ENCODE data around the gene GNG2.

Gene GNG2

DNA sequence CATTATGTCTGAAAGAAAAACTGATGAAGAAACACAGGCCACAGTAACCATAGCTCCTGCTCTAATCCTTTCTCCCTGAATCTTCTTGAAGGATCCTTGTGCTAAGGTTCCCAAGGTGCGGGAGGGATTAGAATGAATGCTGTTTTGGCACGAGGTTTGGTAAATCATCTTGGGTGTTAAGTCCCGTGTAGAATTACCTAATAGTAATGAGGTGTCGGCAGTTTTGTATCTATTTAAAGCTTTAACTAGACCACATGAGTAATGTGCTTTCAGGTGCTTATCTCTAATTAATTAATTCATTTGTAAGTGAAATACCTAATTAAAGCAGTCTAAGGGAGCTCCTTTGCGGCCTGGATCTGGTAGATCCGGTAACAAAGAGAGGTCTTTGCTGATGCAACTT lies 53.9 kb downstream of the GNG2 start:
- no peak for TF ChIP-seq JUND (IDR thresholded peaks at IDR 0.05; ENCODE audit: low read depth)

GRCh38 chr14:51917193-51917592 lies 56.8 kb downstream of the GNG2 start:
- DNase-seq (ENCODE audit: low read depth in 1 of 2, low spot score in 1 of 2) = no peak
- in situ Hi-C loops (cut with HindIII; ENCODE audit: low pct_unique_long_range_greater_than_20kb, low sequenced_read_pairs) = no loop called here
- no peak for TF ChIP-seq JUND (IDR thresholded peaks at IDR 0.05; ENCODE audit: low read depth)

More for the DNA sequence above, 53.9 kb downstream of the GNG2 start:
- in situ Hi-C loops (cut with HindIII; ENCODE audit: low pct_unique_long_range_greater_than_20kb, low sequenced_read_pairs) = no loop called here
- DNase-seq (ENCODE audit: low read depth in 1 of 2, low spot score in 1 of 2) = no peak

DNA sequence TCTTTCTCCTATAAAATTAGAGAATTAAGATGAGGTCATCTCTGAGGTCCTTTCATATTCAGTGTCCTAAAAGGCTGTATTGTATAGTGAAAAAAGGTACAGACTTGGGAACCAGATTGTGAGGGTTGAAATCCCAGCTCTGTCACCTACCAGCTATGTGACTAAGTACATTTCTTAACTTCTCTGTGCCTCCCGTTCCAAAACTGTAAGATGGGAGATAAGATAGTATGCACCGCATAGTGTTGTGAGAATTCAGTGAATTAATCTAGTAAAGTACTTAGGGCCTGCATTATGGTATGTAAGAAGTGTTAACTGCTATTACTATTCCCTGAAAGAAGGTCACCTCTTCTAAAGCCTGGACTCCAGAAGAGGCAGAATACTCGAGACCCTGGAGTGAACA lies 60.6 kb downstream of the GNG2 start:
- no peak for TF ChIP-seq JUND (IDR thresholded peaks at IDR 0.05; ENCODE audit: low read depth)
- in situ Hi-C loops (cut with HindIII; ENCODE audit: low pct_unique_long_range_greater_than_20kb, low sequenced_read_pairs) = no loop called here
- DNase-seq (ENCODE audit: low read depth in 1 of 2, low spot score in 1 of 2) = no peak

- in situ Hi-C loops (cut with HindIII; ENCODE audit: low pct_unique_long_range_greater_than_20kb, low sequenced_read_pairs) = no loop called here
- no peak for TF ChIP-seq JUND (IDR thresholded peaks at IDR 0.05; ENCODE audit: low read depth)
- no peak for DNase-seq (ENCODE audit: low read depth in 1 of 2, low spot score in 1 of 2)
Measured at GRCh38 chr14:51922624-51923023, 62.2 kb downstream of the GNG2 start.

DNA sequence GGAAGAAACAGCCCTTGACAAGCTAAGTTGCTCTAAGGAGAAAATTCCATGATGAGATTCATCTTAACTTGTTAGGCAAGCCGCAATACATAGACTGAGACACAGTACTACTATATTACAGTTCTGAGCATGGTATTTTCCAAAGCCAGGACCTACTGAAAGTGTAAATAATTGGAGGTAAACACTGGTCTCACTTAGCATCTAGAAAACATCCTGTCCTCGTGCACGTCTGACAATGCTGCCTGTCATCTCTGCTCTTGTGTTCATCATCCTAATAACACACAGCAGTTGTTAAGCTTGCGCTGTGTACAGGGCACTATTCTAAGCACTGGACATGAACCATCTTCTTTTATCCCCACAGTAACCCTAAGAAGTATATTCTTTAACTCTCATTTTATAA lies 64.2 kb downstream of the GNG2 start:
- TF ChIP-seq JUND (IDR thresholded peaks at IDR 0.05; ENCODE audit: low read depth) = no peak
- no peak for DNase-seq (ENCODE audit: low read depth in 1 of 2, low spot score in 1 of 2)
- in situ Hi-C loops (cut with HindIII; ENCODE audit: low pct_unique_long_range_greater_than_20kb, low sequenced_read_pairs) = no loop called here

DNA sequence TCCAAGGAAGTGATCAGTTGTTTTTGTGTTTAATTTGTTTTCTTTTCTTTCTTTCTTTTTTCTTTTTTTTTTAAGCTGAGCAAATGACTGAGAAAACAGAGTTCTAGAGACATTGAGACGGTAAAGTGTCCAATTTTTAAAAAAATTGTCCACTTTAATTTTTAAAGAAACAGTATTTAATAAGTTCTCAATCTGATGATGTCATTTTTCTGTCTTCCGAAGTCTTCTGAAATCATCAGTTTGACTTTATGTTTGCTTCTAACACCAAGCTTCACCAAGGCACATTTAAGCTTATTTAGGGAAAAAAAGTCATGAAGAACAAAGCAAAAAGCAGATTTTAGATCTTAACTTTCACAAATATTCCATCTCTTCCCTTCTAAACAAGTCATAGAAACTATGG lies 65.6 kb downstream of the GNG2 start:
- in situ Hi-C loops (cut with HindIII; ENCODE audit: low pct_unique_long_range_greater_than_20kb, low sequenced_read_pairs) = no loop called here
- no peak for TF ChIP-seq JUND (IDR thresholded peaks at IDR 0.05; ENCODE audit: low read depth)
- DNase-seq (ENCODE audit: low read depth in 1 of 2, low spot score in 1 of 2) = no peak

- TF ChIP-seq JUND (IDR thresholded peaks at IDR 0.05; ENCODE audit: low read depth) = no peak
- DNase-seq (ENCODE audit: low read depth in 1 of 2, low spot score in 1 of 2) = no peak
- in situ Hi-C loops (cut with HindIII; ENCODE audit: low pct_unique_long_range_greater_than_20kb, low sequenced_read_pairs) = no loop called here
Measured at GRCh38 chr14:51926449-51926848, 66.0 kb downstream of the GNG2 start.

DNA sequence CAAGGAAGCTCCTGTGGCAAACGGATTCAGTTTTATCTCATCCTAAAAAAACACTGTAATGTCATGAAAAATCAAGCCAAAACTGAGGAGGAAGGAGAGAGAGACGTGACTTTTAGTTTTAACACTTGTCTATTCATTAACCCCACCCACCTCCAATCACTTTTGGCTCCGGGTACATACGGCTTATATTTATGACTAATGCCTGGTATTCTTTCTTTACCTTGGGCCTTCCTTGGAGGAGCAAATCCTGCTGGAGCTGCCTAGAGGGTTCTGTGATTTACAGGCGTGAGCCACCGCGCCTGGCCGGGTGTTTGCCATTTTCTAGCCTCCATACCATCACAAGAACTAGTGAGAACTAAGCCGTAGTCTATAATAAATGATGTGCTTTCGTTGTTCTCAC lies 68.2 kb downstream of the GNG2 start:
- in situ Hi-C loops (cut with HindIII; ENCODE audit: low pct_unique_long_range_greater_than_20kb, low sequenced_read_pairs) = no loop called here
- no peak for TF ChIP-seq JUND (IDR thresholded peaks at IDR 0.05; ENCODE audit: low read depth)
- DNase-seq (ENCODE audit: low read depth in 1 of 2, low spot score in 1 of 2) = no peak

GRCh38 chr14:51929166-51929565 lies 68.8 kb downstream of the GNG2 start:
- TF ChIP-seq JUND (IDR thresholded peaks at IDR 0.05; ENCODE audit: low read depth) = no peak
- in situ Hi-C loops (cut with HindIII; ENCODE audit: low pct_unique_long_range_greater_than_20kb, low sequenced_read_pairs) = no loop called here
- DNase-seq (ENCODE audit: low read depth in 1 of 2, low spot score in 1 of 2) = no peak

DNA sequence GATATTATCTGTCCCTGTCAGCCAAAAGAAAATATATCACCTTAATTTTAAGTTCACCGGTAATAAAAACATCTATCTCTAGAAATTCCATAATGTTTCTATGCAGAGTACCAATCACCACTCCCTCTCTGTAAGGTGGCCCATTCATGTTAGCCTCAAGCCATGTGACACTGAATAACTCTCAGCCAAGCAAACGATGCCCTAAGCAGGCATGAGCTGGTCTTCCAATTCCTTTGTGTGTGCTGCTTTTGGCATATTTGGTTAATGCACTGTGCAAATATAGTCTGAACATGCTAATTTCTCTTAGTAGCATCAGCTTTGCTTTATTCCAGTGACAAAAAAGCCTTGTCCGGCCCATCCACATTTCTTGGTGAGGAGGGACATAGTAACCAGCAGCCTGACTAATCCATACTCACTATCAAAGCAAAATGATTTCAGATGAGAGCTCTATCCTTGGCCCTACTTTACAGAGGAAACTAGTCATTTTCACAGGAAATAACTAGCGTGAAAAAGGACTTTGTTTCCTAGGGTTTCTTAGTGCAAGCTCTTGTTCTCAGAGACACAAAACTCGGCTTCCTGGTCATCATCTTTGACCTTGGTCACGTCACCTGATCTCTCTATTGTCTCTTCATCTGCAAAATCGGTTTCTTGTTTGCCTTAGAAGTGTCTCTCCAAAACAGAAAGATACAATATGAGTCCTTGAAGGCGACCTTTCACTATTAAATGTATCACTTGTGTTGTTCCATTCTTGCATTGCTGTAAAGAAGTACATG lies 69.7 kb downstream of the GNG2 start:
- TF ChIP-seq JUND (IDR thresholded peaks at IDR 0.05; ENCODE audit: low read depth) = no peak
- in situ Hi-C loops (cut with HindIII; ENCODE audit: low pct_unique_long_range_greater_than_20kb, low sequenced_read_pairs) = no loop called here
- DNase-seq (ENCODE audit: low read depth in 1 of 2, low spot score in 1 of 2) = peak in 1 of 2 experiments; percentile 30

GRCh38 chr14:51931308-51931707 lies 70.9 kb downstream of the GNG2 start:
- no peak for TF ChIP-seq JUND (IDR thresholded peaks at IDR 0.05; ENCODE audit: low read depth)
- DNase-seq (ENCODE audit: low read depth in 1 of 2, low spot score in 1 of 2) = no peak
- in situ Hi-C loops (cut with HindIII; ENCODE audit: low pct_unique_long_range_greater_than_20kb, low sequenced_read_pairs) = no loop called here

DNA sequence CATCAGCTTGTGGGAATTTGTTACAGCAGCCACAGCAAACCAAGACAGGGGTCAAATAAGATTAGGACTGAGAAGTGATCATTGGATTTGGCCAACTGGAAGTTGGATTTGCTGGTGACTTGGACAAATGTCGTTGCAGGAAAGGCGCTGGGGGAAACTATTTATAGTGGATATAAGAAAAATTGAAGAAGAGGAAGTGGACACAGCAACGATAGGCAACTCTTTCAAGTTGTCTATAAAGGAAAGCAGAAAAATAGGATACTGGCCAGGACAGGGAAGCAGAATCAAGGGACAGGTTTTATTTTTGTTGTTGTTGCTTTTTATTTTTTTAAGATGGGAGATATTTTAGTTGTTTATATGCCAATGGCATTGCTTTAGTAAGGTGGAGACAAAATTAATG lies 72.8 kb downstream of the GNG2 start:
- TF ChIP-seq JUND (IDR thresholded peaks at IDR 0.05; ENCODE audit: low read depth) = no peak
- no peak for DNase-seq (ENCODE audit: low read depth in 1 of 2, low spot score in 1 of 2)
- in situ Hi-C loops (cut with HindIII; ENCODE audit: low pct_unique_long_range_greater_than_20kb, low sequenced_read_pairs) = no loop called here

DNA sequence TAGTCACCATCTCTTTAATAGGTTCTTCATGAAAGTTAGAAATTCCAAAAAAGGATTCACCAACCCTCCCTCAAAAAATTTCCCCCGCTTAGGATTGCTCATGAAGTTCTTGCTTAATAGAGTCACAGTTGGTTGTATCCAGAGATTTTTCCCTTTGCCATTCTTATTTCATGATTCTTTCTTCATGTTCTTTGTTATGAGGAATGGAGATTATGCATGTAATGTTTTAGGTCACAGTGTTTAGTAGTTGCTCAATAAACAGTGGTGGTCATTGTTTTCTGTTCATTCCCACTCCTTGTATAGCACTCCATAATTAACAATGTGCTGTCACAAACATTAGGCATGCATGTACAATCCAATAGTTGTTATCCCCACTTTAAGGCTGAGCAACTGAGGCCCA lies 77.7 kb downstream of the GNG2 start:
- TF ChIP-seq JUND (IDR thresholded peaks at IDR 0.05; ENCODE audit: low read depth) = no peak
- in situ Hi-C loops (cut with HindIII; ENCODE audit: low pct_unique_long_range_greater_than_20kb, low sequenced_read_pairs) = no loop called here
- DNase-seq (ENCODE audit: low read depth in 1 of 2, low spot score in 1 of 2) = no peak

DNA sequence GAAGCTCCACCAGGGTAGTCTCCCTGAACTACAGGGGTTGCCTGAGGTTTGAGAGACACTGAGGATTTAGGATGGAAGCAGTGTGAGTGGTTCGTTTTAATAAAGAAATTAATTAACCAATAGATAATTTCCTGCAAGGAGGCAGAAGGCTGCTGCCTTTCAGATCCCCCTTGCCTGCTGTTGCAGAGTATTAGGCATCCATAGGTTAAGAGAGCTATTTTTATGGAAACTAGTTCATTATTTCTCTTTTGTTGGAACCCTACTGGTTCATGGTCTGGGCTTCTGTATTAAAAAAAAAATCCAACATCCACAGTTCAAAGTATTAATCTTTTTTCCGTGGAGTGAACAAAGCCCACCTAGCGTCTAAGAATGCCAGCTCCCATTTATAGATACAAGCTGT lies 78.4 kb downstream of the GNG2 start:
- no peak for TF ChIP-seq JUND (IDR thresholded peaks at IDR 0.05; ENCODE audit: low read depth)
- no peak for DNase-seq (ENCODE audit: low read depth in 1 of 2, low spot score in 1 of 2)
- in situ Hi-C loops (cut with HindIII; ENCODE audit: low pct_unique_long_range_greater_than_20kb, low sequenced_read_pairs) = no loop called here
